Liver (tissue), 9 donors: ENCODE results near the gene IKZF1. TPM values are rescaled to one million over a fixed set of nuclear protein-coding genes. Genes with fewer than 3 reads are reported as not detected.

Experiments
- DNase-seq: peaks from one replicate; pipeline ENCODE4 v3.0.0-alpha.2; 2017; ENCODE audit warnings: low spot score
- H3K27ac ChIP-seq, 2 donors: one replicate each; pipeline ENCODE4 v1.7.0; 2013; ENCODE audit warnings: inconsistent platforms in 2 of 2, low read length in 2 of 2, control low read depth in 1 of 2, low read depth in 1 of 2, mild to moderate bottlenecking in 1 of 2
- H3K27me3 ChIP-seq, 4 donors: one replicate each; pipeline versions ENCODE4 v1.6.1 to v1.7.0; 2013; ENCODE audit warnings: low read length in 3 of 4, inconsistent platforms in 1 of 4, mild to moderate bottlenecking in 1 of 4, moderate library complexity in 1 of 4; ENCODE audit not compliant: control insufficient read depth in 4 of 4, insufficient read depth in 4 of 4
- H3K36me3 ChIP-seq, 4 donors: one replicate each; pipeline versions ENCODE4 v1.6.1 to v1.7.0; 2013; ENCODE audit warnings: low read length in 3 of 4, mild to moderate bottlenecking in 3 of 4, low read depth in 1 of 4, moderate library complexity in 1 of 4; ENCODE audit not compliant: control insufficient read depth in 4 of 4, insufficient read depth in 3 of 4
- H3K4me1 ChIP-seq, 4 donors: one replicate each; pipeline versions ENCODE4 v1.6.1 to v1.7.0; 2013; ENCODE audit warnings: low read length in 3 of 4, mild to moderate bottlenecking in 3 of 4, moderate library complexity in 1 of 4; ENCODE audit not compliant: control insufficient read depth in 4 of 4, insufficient read depth in 4 of 4
- H3K4me3 ChIP-seq, 3 donors: one replicate each; pipeline versions ENCODE4 v1.6.1 to v1.7.0; 2013; ENCODE audit warnings: low read length in 3 of 3, control low read depth in 1 of 3, low read depth in 1 of 3, mild to moderate bottlenecking in 1 of 3
- H3K9ac ChIP-seq, 2 donors: one replicate each; pipeline ENCODE4 v1.7.0; 2013; ENCODE audit warnings: low read length in 2 of 2, mild to moderate bottlenecking in 2 of 2, moderate library complexity in 2 of 2, control low read depth in 1 of 2, low read depth in 1 of 2
- H3K9me3 ChIP-seq, 4 donors: one replicate each; pipeline versions ENCODE4 v1.6.1 to v1.7.0; 2013; ENCODE audit warnings: low read length in 3 of 4; ENCODE audit not compliant: control insufficient read depth in 4 of 4
- ATF3 ChIP-seq: IDR thresholded peaks from 2 replicates; pipeline ENCODE4 v1.6.1; 2016; ENCODE audit warnings: antibody characterized with exemption
- EGR1 ChIP-seq, 2 donors: IDR thresholded peaks; 2 replicates each; pipeline ENCODE4 v1.6.1; 2016 to 2018; ENCODE audit warnings: antibody characterized with exemption in 2 of 2, low read depth in 2 of 2
- FOXA1 ChIP-seq: IDR thresholded peaks from 2 replicates; pipeline ENCODE4 v1.6.1; 2016; ENCODE audit warnings: antibody characterized with exemption
- FOXA2 ChIP-seq: IDR thresholded peaks from 2 replicates; pipeline ENCODE4 v1.6.1; 2016; ENCODE audit warnings: antibody characterized with exemption
- HNF4A ChIP-seq, 2 donors: conservative IDR thresholded peaks; 2 replicates each; pipeline ENCODE4 v1.6.1; 2016; ENCODE audit warnings: antibody characterized with exemption in 2 of 2, mild to moderate bottlenecking in 2 of 2
- HNF4G ChIP-seq: IDR thresholded peaks from 2 replicates; pipeline ENCODE4 v1.6.1; 2016; ENCODE audit warnings: antibody characterized with exemption
- JUND ChIP-seq, 2 donors: IDR thresholded peaks; 2 replicates each; pipeline ENCODE4 v1.6.1; 2016; ENCODE audit warnings: antibody characterized with exemption in 2 of 2
- MAX ChIP-seq: IDR thresholded peaks from 2 replicates; pipeline ENCODE4 v1.6.1; 2016; ENCODE audit warnings: antibody characterized with exemption
- NR2F2 ChIP-seq: IDR thresholded peaks from 2 replicates; pipeline ENCODE4 v1.6.1; 2016; ENCODE audit warnings: antibody characterized with exemption
- RAD21 ChIP-seq, 2 donors: IDR thresholded peaks; 2 replicates each; pipeline ENCODE4 v1.6.1; 2016; ENCODE audit warnings: antibody characterized with exemption in 2 of 2, mild to moderate bottlenecking in 2 of 2
- REST ChIP-seq: IDR thresholded peaks from 2 replicates; pipeline ENCODE4 v1.6.1; 2016; ENCODE audit warnings: antibody characterized with exemption, mild to moderate bottlenecking
- SP1 ChIP-seq: IDR thresholded peaks from 2 replicates; pipeline ENCODE4 v1.6.1; 2018; ENCODE audit warnings: antibody characterized with exemption, mild to moderate bottlenecking
- TAF1 ChIP-seq: conservative IDR thresholded peaks from 2 replicates; pipeline ENCODE4 v1.6.1; 2016; ENCODE audit warnings: antibody characterized with exemption, mild to moderate bottlenecking
- YY1 ChIP-seq: IDR thresholded peaks from 2 replicates; pipeline ENCODE4 v1.6.1; 2016; ENCODE audit warnings: antibody characterized with exemption, mild to moderate bottlenecking
- WGBS: extraction: QIAGEN DNeasy Blood & Tissue Kit; methylation state at CpG from one replicate; pipeline ENCODE4 v1.1.7; 2013; 5-methylcytosine and 5-hydroxymethylcytosine counted together
- polyA plus RNA-seq, 2 donors: library from polyadenylated mRNA; stranded (reverse) in 1 of 2; unstranded in 1 of 2; fragments of 200-250 nt in 1 of 2; fragments of >200 nt in 1 of 2; fragmentation: Nextera tagmentation in 1 of 2; extraction: Ambion mirVana in 1 of 2; gene quantifications; one replicate each; pipeline versions ENCODE4 v1.2.1 to v1.2.3, GENCODE V29; 2013 to 2015
- total RNA-seq, 2 donors: library from RNA; depleted of rRNA; stranded (reverse); fragments of >200 nt; gene quantifications; one replicate each; pipeline ENCODE4 v1.2.3, GENCODE V29; 2014
- TF ChIP-seq, protein P1 (sequence below): fragments of 150-350 bp; IDR thresholded peaks from 2 replicates; pipeline ENCODE4 v1.5.1; 2017; ENCODE audit warnings: improper control_type of control experiment, low read depth, low read length; ENCODE audit not compliant: missing input control
- TF ChIP-seq, protein P2 (sequence below): IDR thresholded peaks from 2 replicates; pipeline ENCODE4 v1.6.1; 2016; ENCODE audit warnings: antibody characterized with exemption
- donor health status: healthy.
- donor health status: healthy.
- donor health status: healthy.
- donor health status: healthy.
- donor health status: healthy.

The IKZF1 gene
- total and polyA plus RNA-seq, 4 donors: 1.6 to 43.5 (median 6.2) TPM

GRCh38 chr7:50321487-50322067 is 17.1 kb downstream of the IKZF1 start:
- 69% methylated on average over 6 of the region's 6 CpGs for WGBS
- H3K36me3 ChIP-seq: peaks cover 0 to 2% (median 0%) of the 10 kb centered on the region in 4 donors
- peaks cover 0 to 4% (median 0%) of the 10 kb centered on the region in 4 donors for H3K27me3 ChIP-seq
- TF ChIP-seq HNF4G (no peak), JUND (IDR thresholded peaks at IDR 0.05) (no peak), YY1 (no peak), ATF3 (no peak), REST (no peak), HNF4A (conservative IDR thresholded peaks at IDR 0.05) (no peak), EGR1 (IDR thresholded peaks at IDR 0.05; ENCODE audit: low read depth in 2 of 2) (no peak), RAD21 (IDR thresholded peaks at IDR 0.05) (no peak)
- TF ChIP-seq, protein P1, sequence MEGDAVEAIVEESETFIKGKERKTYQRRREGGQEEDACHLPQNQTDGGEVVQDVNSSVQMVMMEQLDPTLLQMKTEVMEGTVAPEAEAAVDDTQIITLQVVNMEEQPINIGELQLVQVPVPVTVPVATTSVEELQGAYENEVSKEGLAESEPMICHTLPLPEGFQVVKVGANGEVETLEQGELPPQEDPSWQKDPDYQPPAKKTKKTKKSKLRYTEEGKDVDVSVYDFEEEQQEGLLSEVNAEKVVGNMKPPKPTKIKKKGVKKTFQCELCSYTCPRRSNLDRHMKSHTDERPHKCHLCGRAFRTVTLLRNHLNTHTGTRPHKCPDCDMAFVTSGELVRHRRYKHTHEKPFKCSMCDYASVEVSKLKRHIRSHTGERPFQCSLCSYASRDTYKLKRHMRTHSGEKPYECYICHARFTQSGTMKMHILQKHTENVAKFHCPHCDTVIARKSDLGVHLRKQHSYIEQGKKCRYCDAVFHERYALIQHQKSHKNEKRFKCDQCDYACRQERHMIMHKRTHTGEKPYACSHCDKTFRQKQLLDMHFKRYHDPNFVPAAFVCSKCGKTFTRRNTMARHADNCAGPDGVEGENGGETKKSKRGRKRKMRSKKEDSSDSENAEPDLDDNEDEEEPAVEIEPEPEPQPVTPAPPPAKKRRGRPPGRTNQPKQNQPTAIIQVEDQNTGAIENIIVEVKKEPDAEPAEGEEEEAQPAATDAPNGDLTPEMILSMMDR: no peak
- no peak for DNase-seq
- no peak overlapping the region for H3K27ac ChIP-seq
- H3K9ac ChIP-seq: no peak overlapping the region
- no peaks in the 10 kb centered on the region for H3K9me3 ChIP-seq
- H3K4me3 ChIP-seq: no peak overlapping the region
- H3K4me1 ChIP-seq: peaks cover 0 to 2% (median 0%) of the 10 kb centered on the region in 4 donors

GRCh38 chr7:50324113-50324512 is 19.6 kb downstream of the IKZF1 start:
- DNase-seq: no peak
- Histone ChIP-seq H3K9me3 (no peaks in the 10 kb centered on the region), H3K36me3 (peaks cover 0 to 2% (median 0%) of the 10 kb centered on the region in 4 donors), H3K9ac (no peak overlapping the region), H3K27ac (no peak overlapping the region), H3K27me3 (peaks cover 0 to 5% (median 2%) of the 10 kb centered on the region in 4 donors), H3K4me3 (no peak overlapping the region), H3K4me1 (peaks cover 0 to 2% (median 0%) of the 10 kb centered on the region in 4 donors)
- 64% methylated on average over 3 of the region's 3 CpGs for WGBS
- TF ChIP-seq TAF1: no peak
- TF ChIP-seq, protein P1: no peak
- TF ChIP-seq FOXA1: no peak
- TF ChIP-seq HNF4G: no peak
- TF ChIP-seq ATF3: no peak
- no peak for TF ChIP-seq EGR1 (IDR thresholded peaks at IDR 0.05; ENCODE audit: low read depth in 2 of 2)
- TF ChIP-seq HNF4A (conservative IDR thresholded peaks at IDR 0.05): no peak
- no peak for TF ChIP-seq REST
- no peak for TF ChIP-seq NR2F2
- no peak for TF ChIP-seq YY1
- TF ChIP-seq, protein P2, sequence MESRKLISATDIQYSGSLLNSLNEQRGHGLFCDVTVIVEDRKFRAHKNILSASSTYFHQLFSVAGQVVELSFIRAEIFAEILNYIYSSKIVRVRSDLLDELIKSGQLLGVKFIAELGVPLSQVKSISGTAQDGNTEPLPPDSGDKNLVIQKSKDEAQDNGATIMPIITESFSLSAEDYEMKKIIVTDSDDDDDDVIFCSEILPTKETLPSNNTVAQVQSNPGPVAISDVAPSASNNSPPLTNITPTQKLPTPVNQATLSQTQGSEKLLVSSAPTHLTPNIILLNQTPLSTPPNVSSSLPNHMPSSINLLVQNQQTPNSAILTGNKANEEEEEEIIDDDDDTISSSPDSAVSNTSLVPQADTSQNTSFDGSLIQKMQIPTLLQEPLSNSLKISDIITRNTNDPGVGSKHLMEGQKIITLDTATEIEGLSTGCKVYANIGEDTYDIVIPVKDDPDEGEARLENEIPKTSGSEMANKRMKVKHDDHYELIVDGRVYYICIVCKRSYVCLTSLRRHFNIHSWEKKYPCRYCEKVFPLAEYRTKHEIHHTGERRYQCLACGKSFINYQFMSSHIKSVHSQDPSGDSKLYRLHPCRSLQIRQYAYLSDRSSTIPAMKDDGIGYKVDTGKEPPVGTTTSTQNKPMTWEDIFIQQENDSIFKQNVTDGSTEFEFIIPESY: no peak
- TF ChIP-seq FOXA2: no peak
- TF ChIP-seq SP1: no peak
- TF ChIP-seq JUND (IDR thresholded peaks at IDR 0.05): no peak
- TF ChIP-seq MAX: no peak
- TF ChIP-seq RAD21 (IDR thresholded peaks at IDR 0.05): no peak
